ENCODE results near the gene H1-8.

Gene H1-8

DNA sequence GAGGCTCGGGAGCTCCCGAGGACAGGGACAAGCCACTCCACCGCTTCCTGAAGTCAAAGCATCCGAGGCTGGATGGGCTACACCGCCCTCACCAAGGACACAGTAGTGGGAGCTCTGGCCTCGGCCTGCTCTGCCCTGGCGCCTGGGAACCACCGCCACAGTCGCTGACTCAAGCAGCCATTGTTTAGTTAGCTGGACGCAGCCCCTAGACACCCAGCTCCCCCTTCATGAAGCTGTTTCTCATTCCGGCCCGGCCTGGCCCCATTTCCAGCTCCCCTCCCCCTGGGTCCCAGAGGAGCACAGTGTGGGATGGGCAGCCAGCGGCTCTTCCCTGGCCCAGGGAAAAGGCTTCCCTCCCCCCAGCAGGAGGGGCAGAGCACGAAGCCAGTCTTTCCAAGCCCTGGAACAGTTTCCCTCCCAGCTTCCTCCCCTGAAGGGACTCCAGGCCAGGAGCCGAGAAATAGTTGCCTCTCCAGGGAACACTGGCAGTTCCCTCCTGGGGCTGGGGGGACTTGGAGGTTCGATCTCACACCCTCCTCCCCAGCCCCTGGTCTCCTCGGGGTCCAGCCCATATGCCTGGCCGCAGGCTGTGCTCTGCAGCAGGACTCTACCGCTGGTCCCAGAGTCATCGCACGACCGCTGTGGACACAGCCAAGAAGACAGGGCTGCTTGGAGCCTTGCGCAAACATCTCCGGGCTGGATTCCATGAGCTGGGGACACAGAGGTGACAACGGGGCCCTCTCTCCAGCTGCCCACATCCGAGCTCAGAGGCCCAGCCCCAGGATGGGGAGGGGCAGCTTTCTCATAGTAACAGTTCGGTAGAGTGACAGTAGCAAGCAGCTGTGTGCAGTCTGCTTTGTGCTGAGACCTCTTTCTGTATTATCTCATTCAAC is 53.5 kb downstream of the H1-8 start:
- DNase-seq, result no peak

GRCh38 chr3:129597087-129597999 is 54.4 kb downstream of the H1-8 start:
- DNase-seq, result no peak

DNA sequence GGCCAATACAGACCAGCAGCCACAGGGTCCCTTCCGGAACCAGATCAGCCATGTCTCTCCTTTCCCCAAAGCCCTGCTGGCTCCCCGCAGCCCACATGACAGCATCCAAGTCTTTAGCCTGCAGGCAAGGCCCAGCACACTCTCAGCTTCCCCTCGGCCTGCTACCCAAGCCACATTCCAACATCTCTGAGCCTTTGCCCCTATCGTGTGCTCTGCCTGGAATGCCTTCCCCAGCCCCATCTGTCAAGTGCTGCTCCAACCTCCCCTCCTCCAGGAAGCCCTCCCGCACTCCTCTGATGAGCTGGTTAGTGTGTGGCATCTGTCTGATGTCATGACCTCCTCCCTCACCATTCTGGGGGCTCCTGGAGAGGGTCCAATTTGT is 55.0 kb downstream of the H1-8 start:
- DNase-seq, result no peak

DNA sequence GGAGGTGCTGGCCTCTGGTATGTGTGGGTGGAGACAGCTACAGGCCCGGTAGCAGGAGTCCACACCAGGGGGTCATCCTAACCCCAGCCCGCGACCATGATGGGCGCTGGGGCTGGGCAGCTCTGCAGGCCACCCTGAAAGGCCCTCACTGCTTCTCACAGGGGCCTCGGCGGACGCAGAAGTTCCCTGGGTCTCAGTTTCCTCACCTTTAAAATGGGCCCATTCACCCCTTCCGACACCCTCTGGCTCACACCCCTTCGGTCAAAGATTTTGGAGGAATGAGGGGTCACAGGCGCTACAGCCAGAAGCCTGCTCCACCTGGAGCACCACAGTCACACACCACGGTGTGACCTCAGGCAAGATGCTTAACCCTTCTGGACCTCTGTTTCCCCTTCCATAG is 55.5 kb downstream of the H1-8 start:
- DNase-seq, result no peak

GRCh38 chr3:129599073-129599472 is 56.1 kb downstream of the H1-8 start:
- no peak for DNase-seq

GRCh38 chr3:129599607-129600006 is 56.6 kb downstream of the H1-8 start:
- no peak for DNase-seq

DNA sequence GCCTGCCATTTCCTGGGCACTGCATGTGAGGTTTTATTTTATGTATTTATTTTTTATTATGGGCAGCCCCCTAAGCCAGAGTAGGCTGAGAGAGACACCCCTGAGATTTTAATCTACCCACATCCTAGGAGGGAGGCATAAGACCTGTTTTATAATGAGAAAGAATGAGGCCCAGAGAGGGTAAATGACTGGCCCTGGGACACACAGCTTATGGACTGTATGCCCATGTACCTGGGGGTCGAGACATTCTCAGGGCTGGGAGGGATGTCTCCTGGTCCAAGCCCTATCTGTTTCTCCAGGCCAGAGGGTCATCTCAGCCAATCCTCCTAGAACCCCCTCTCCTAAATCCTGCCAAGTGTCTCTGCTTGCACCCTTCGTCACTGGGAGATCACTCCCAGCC is 57.4 kb downstream of the H1-8 start:
- DNase-seq, result no peak

All from stimulated activated CD4-positive, alpha-beta T cell treated with anti-CD3 and anti-CD28 coated beads, Interleukin-4, amount 100 ng/mL, for 4 hours (primary cell).